Thymus (tissue), 11 donors: ENCODE measurements around the gene CYBB. TPM values are rescaled to one million over a fixed set of nuclear protein-coding genes. Genes with fewer than 3 reads are reported as not detected.

Experiments
- DNase-seq, 9 donors: peaks; one replicate each; pipeline ENCODE4 v3.0.0-alpha.2; 2013; ENCODE audit warnings: low spot score in 9 of 9, low read depth in 6 of 9, missing footprints in 1 of 9
- H3K27ac ChIP-seq, 2 donors: one replicate each; pipeline ENCODE4 v1.5.1; 2013; ENCODE audit warnings: control low read depth in 1 of 2, low read depth in 1 of 2, low read length in 1 of 2, mild to moderate bottlenecking in 1 of 2, moderate library complexity in 1 of 2
- H3K27me3 ChIP-seq, 2 donors: one replicate each; pipeline ENCODE4 v1.5.1; 2013; ENCODE audit warnings: low read length in 1 of 2; ENCODE audit not compliant: control insufficient read depth in 2 of 2, insufficient read depth in 1 of 2
- H3K36me3 ChIP-seq, 2 donors: one replicate each; pipeline ENCODE4 v1.5.1; 2013; ENCODE audit warnings: low read length in 1 of 2, mild to moderate bottlenecking in 1 of 2, moderate library complexity in 1 of 2; ENCODE audit not compliant: control insufficient read depth in 2 of 2, insufficient read depth in 2 of 2
- H3K4me1 ChIP-seq, 2 donors: one replicate each; pipeline ENCODE4 v1.5.1; 2013; ENCODE audit warnings: low read length in 2 of 2; ENCODE audit not compliant: control insufficient read depth in 2 of 2, insufficient read depth in 2 of 2
- H3K4me3 ChIP-seq, 2 donors: one replicate each; pipeline ENCODE4 v1.5.1; 2013; ENCODE audit warnings: low read length in 2 of 2, control low read depth in 1 of 2, mild to moderate bottlenecking in 1 of 2
- H3K9me3 ChIP-seq, 2 donors: one replicate each; pipeline ENCODE4 v1.5.1; 2013; ENCODE audit warnings: low read length in 1 of 2, mild to moderate bottlenecking in 1 of 2; ENCODE audit not compliant: control insufficient read depth in 2 of 2, insufficient read depth in 1 of 2
- WGBS: extraction: QIAGEN DNeasy Blood & Tissue Kit; methylation state at CpG from one replicate; pipeline ENCODE4 v1.1.7; 2013; 5-methylcytosine and 5-hydroxymethylcytosine counted together
- polyA plus RNA-seq: library from polyadenylated mRNA; stranded (reverse); fragments of 200-250 nt; gene quantifications from one replicate; pipeline ENCODE4 v1.2.3, GENCODE V29; 2013
- total RNA-seq: library from RNA; stranded (reverse); fragments of 120-200 nt; gene quantifications from one replicate; pipeline ENCODE4 v1.2.4, GENCODE V29; 2013
- donor health status: healthy.

Gene CYBB
- total and polyA plus RNA-seq, 2 donors = 7.6 to 41.7 TPM

DNA sequence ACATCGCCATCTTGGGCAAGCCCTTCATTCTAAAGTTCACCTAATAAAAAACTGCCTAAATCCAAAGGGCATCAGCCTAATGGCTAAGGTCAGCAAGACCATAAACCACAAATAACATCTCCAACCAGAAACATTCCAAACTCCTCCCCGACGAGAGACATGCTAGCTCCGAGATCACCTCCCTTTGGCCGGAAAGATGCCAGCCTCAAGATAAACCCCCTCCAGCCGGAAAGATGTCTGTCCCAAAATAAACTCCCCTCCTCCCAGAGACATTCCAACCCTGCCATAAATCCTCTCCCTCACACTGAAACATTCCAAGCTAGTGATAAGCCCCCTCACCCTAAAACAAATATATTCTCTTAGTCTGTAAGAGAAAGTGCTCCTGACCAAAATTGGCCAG, 80.9 kb downstream of the CYBB start:
- H3K27ac ChIP-seq = no peak overlapping the region
- no peaks in the 10 kb centered on the region for H3K27me3 ChIP-seq
- H3K9me3 ChIP-seq = no peaks in the 10 kb centered on the region
- WGBS = 88% methylated on average over 6 of the region's 6 CpGs
- no peaks in the 10 kb centered on the region for H3K4me1 ChIP-seq
- no peaks in the 10 kb centered on the region for H3K36me3 ChIP-seq
- H3K4me3 ChIP-seq = no peak overlapping the region
- DNase-seq = no peak

GRCh38 chrX:37862851-37863250, 83.0 kb downstream of the CYBB start:
- Histone ChIP-seq H3K27me3 (no peaks in the 10 kb centered on the region), H3K4me3 (no peak overlapping the region), H3K9me3 (no peaks in the 10 kb centered on the region), H3K4me1 (no peaks in the 10 kb centered on the region), H3K27ac (no peak overlapping the region), H3K36me3 (no peaks in the 10 kb centered on the region)
- DNase-seq = no peak

Other genes starting within 250 kb of the CYBB start
- gene LANCL3, start 208.4 kb upstream of the CYBB start, total RNA-seq = 0.24 TPM
- 0.30 TPM for gene LANCL3, start 208.4 kb upstream of the CYBB start, polyA plus RNA-seq
- 0.66 TPM for gene XK, start 94.3 kb upstream of the CYBB start, total RNA-seq
- 0.50 TPM for gene XK, start 94.3 kb upstream of the CYBB start, polyA plus RNA-seq
- gene DYNLT3, start 67.5 kb downstream of the CYBB start, total RNA-seq = 10.4 TPM
- 47.4 TPM for gene DYNLT3, start 67.5 kb downstream of the CYBB start, polyA plus RNA-seq
- 0.14 TPM for gene SYTL5, start 226.5 kb downstream of the CYBB start, total RNA-seq
- gene SYTL5, start 226.5 kb downstream of the CYBB start, polyA plus RNA-seq = 0.66 TPM